HK-2 (cell line): ENCODE data around the gene KMT2E.

Experiments used
- DNase-seq: peaks from one replicate; pipeline ENCODE4 v3.0.0-alpha.2; 2018; ENCODE audit not compliant: unreplicated experiment

Gene KMT2E

GRCh38 chr7:105073143-105073542, 59.1 kb downstream of the KMT2E start:
- no peak for DNase-seq

GRCh38 chr7:105079348-105079747, 65.3 kb downstream of the KMT2E start:
- DNase-seq: no peak

GRCh38 chr7:105084581-105084980, 70.6 kb downstream of the KMT2E start:
- DNase-seq: no peak

- no peak for DNase-seq
Measured at GRCh38 chr7:105086850-105087249, 72.8 kb downstream of the KMT2E start.

GRCh38 chr7:105087981-105088380, 74.0 kb downstream of the KMT2E start:
- no peak for DNase-seq

- no peak for DNase-seq
Measured at GRCh38 chr7:105088456-105088855, 74.5 kb downstream of the KMT2E start.

- no peak for DNase-seq
Measured at GRCh38 chr7:105094966-105095365, 81.0 kb downstream of the KMT2E start.

- DNase-seq: no peak
Measured at GRCh38 chr7:105096306-105096705, 82.3 kb downstream of the KMT2E start.

- no peak for DNase-seq
Measured at GRCh38 chr7:105097619-105098018, 83.6 kb downstream of the KMT2E start.

GRCh38 chr7:105098863-105099515, 85.0 kb downstream of the KMT2E start:
- no peak for DNase-seq

GRCh38 chr7:105101864-105102263, 87.9 kb downstream of the KMT2E start:
- DNase-seq: no peak

- DNase-seq: no peak
Measured at GRCh38 chr7:105102557-105103352, 88.8 kb downstream of the KMT2E start.

- DNase-seq: no peak
Measured at GRCh38 chr7:105105579-105105978, 91.6 kb downstream of the KMT2E start.

- DNase-seq: no peak
Measured at GRCh38 chr7:105106473-105106872, 92.5 kb downstream of the KMT2E start.

- DNase-seq: no peak
Measured at GRCh38 chr7:105107458-105107857, 93.5 kb downstream of the KMT2E start.

- no peak for DNase-seq
Measured at GRCh38 chr7:105112440-105113418, 98.7 kb downstream of the KMT2E start.

GRCh38 chr7:105118612-105119600, 104.9 kb downstream of the KMT2E start:
- no peak for DNase-seq

- DNase-seq: no peak
Measured at GRCh38 chr7:105122619-105123018, 108.6 kb downstream of the KMT2E start.

GRCh38 chr7:105125745-105126144, 111.7 kb downstream of the KMT2E start:
- DNase-seq: no peak

- DNase-seq: no peak
Measured at GRCh38 chr7:105126436-105126975, 112.5 kb downstream of the KMT2E start.

- no peak for DNase-seq
Measured at GRCh38 chr7:105127179-105127578, 113.2 kb downstream of the KMT2E start.
